ENCODE data around the gene SCIMP. TPM values are rescaled to one million over a fixed set of nuclear protein-coding genes. Genes with fewer than 3 reads are reported as not detected.

The SCIMP gene
- total and polyA plus RNA-seq, 7 donors: 0.60 to 15.5 (median 4.1) TPM

DNA sequence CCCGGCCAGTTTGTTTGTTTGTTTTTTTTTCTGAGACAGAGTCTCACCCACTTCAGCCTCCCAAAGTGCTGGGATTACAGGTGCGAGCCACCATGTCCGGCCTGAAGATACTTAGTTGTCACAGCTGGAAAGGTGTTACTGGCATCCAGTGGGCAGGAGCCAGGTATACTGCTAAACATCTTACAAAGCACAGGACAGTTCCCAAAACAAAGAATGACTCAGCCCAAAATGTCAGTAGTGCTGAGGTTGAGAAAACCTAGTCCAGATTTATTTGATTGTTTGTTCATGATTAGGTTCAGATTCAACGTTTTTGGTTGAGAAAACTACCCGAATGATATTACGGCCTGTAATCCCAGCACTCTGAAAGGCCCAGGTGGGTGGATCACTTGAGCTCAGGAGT lies 28.8 kb upstream of the SCIMP start:
- H3K4me1 ChIP-seq: no peaks in the 10 kb centered on the region
- TF ChIP-seq, protein P1, sequence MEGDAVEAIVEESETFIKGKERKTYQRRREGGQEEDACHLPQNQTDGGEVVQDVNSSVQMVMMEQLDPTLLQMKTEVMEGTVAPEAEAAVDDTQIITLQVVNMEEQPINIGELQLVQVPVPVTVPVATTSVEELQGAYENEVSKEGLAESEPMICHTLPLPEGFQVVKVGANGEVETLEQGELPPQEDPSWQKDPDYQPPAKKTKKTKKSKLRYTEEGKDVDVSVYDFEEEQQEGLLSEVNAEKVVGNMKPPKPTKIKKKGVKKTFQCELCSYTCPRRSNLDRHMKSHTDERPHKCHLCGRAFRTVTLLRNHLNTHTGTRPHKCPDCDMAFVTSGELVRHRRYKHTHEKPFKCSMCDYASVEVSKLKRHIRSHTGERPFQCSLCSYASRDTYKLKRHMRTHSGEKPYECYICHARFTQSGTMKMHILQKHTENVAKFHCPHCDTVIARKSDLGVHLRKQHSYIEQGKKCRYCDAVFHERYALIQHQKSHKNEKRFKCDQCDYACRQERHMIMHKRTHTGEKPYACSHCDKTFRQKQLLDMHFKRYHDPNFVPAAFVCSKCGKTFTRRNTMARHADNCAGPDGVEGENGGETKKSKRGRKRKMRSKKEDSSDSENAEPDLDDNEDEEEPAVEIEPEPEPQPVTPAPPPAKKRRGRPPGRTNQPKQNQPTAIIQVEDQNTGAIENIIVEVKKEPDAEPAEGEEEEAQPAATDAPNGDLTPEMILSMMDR (IDR thresholded peaks at IDR 0.05): no peak
- TF ChIP-seq POLR2A (IDR thresholded peaks at IDR 0.05) (no peak), EP300 (IDR thresholded peaks at IDR 0.05) (no peak), POLR2AphosphoS5 (IDR thresholded peaks at IDR 0.05) (no peak)
- 86 to 93% methylated on average over 6 of the region's 6 CpGs for WGBS, 2 donors

DNA sequence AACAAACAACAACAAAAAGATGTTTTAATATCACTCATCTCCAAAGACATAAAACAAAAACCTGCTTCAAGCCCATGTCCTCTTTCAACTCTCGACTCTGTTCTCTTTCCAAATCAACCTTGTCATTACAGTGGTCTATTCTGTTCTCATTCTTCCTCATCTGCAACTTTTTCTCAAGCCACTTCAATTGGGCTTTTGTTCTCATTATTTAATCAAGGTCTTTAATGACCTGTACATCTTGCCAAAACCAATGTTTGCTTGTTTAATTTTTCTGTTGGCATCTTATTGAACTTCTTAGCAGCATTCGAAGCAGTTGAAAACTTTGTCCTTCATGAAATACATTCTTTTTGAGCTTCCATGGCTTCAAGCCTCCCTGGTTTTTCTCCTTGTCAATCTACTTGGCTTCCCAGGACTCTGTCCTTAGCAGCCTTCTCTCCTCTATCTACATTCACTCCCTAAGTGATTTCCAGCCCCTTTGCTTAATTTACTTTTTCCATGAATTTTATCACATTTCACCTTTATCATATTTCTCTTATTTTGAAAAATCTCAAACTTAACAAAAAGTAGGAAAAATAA lies 27.8 kb upstream of the SCIMP start:
- WGBS, 2 donors: 18 to 49% methylated on average over 2 of the region's 2 CpGs
- intact Hi-C loops (cut with DNase I): no loop called here

More for the DNA sequence above, 28.8 kb upstream of the SCIMP start:
- no peaks in the 10 kb centered on the region for H3K27me3 ChIP-seq
- intact Hi-C loops (cut with DNase I): no loop called here
- no peak for DNase-seq
- H3K27ac ChIP-seq: no peak overlapping the region
- H3K9me3 ChIP-seq: no peaks in the 10 kb centered on the region
- H3K36me3 ChIP-seq: no peaks in the 10 kb centered on the region
- H3K4me3 ChIP-seq: no peak overlapping the region

DNA sequence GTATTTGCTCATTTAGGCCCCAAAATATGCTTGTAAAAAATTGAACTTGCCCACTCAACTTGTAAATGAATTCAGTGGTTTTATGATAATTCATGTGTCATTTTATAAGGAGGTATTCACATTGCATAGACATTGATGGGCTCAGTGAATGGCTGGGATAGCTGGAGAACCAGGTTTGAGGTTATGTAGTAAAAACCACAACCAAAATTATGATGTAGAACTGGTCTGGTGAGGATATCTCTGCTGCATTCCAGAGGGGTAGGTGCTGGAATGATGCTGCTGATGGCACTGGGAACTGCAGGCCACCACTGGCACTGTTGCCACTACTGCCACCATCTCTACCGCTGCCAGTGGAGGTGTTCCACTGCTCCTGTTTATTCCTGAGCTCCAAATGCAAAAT lies 25.9 kb upstream of the SCIMP start:
- H3K27me3 ChIP-seq: no peaks in the 10 kb centered on the region
- TF ChIP-seq POLR2A (IDR thresholded peaks at IDR 0.05): no peak
- no peak for TF ChIP-seq POLR2AphosphoS5 (IDR thresholded peaks at IDR 0.05)
- TF ChIP-seq, protein P1 (IDR thresholded peaks at IDR 0.05): no peak
- TF ChIP-seq EP300 (IDR thresholded peaks at IDR 0.05): no peak
- H3K4me3 ChIP-seq: no peak overlapping the region
- intact Hi-C loops (cut with DNase I): no loop called here
- 98% methylated on average over 1 of the region's 1 CpG for WGBS, 2 donors
- H3K4me1 ChIP-seq: no peaks in the 10 kb centered on the region
- H3K36me3 ChIP-seq: no peaks in the 10 kb centered on the region
- H3K27ac ChIP-seq: no peak overlapping the region
- DNase-seq: no peak
- no peaks in the 10 kb centered on the region for H3K9me3 ChIP-seq

More for the DNA sequence above, 27.8 kb upstream of the SCIMP start:
- H3K9me3 ChIP-seq: no peaks in the 10 kb centered on the region
- no peaks in the 10 kb centered on the region for H3K27me3 ChIP-seq
- no peak overlapping the region for H3K4me3 ChIP-seq
- H3K36me3 ChIP-seq: no peaks in the 10 kb centered on the region
- no peaks in the 10 kb centered on the region for H3K4me1 ChIP-seq
- DNase-seq: no peak
- TF ChIP-seq EP300 (IDR thresholded peaks at IDR 0.05): no peak
- TF ChIP-seq, protein P1 (IDR thresholded peaks at IDR 0.05): no peak
- no peak overlapping the region for H3K27ac ChIP-seq

DNA sequence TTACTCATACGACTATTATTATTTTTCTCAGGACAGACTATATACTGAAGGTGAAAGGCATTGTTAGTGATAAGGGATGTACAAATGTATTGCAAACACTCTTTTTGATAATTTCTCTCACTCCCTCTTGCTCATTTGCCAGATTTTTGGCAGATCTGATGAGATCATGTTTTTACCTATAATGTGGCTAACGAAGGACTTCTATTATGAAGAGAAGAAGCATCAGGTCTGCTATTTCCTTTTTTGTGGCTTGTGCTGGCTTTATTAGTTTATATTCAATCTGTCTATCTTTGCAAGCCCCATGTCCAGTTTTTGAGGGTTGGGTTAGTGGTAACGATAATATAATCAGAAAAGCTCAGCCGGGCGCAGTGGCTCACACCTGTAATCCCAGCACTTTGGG lies 22.5 kb upstream of the SCIMP start:
- H3K27me3 ChIP-seq: no peaks in the 10 kb centered on the region
- WGBS, 2 donors: 93% methylated on average over 5 of the region's 5 CpGs
- intact Hi-C loops (cut with DNase I): no loop called here
- no peak overlapping the region for H3K27ac ChIP-seq
- no peak overlapping the region for H3K4me3 ChIP-seq
- TF ChIP-seq EP300 (IDR thresholded peaks at IDR 0.05) (no peak), POLR2A (IDR thresholded peaks at IDR 0.05) (no peak), POLR2AphosphoS5 (IDR thresholded peaks at IDR 0.05) (no peak)
- TF ChIP-seq, protein P1 (IDR thresholded peaks at IDR 0.05): no peak
- H3K4me1 ChIP-seq: no peaks in the 10 kb centered on the region
- H3K9me3 ChIP-seq: no peaks in the 10 kb centered on the region
- no peak for DNase-seq
- H3K36me3 ChIP-seq: no peaks in the 10 kb centered on the region

DNA sequence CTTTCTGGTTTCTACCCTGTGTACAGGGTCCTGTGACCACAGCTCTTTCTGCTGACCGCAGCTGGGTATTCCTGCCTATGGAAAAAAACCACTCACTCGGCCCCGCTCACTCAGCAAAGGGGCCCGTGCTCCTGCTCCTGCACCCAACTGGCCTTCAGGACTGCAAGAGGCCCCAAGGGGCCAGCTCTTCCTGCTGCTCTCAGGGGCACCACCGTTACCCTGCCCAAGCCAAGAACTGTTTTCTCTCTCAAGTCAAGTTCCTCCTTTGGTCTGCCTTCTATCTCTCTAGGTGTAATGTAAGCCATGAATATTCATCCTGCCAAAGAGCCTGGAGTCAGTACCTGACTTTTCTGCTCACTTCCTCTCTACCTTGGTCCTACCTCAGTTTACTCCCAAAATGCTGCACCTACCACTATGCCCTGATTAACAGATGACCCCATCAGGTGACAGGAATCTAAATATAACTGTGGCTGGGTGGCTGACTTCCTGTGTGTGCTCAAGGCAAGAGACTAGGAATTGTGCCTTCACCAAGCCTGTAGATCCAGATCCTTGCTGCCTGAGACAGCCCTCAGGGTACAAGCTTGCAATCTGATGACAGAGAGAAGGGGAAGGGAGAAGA lies 20.4 kb upstream of the SCIMP start:
- intact Hi-C loops (cut with DNase I): no loop called here
- Histone ChIP-seq H3K27ac (no peak overlapping the region), H3K4me3 (no peak overlapping the region), H3K4me1 (no peaks in the 10 kb centered on the region), H3K9me3 (no peaks in the 10 kb centered on the region), H3K36me3 (no peaks in the 10 kb centered on the region), H3K27me3 (no peaks in the 10 kb centered on the region)
- 58 to 83% methylated on average over 5 of the region's 5 CpGs for WGBS, 2 donors
- no peak for TF ChIP-seq POLR2A (IDR thresholded peaks at IDR 0.05)
- TF ChIP-seq EP300 (IDR thresholded peaks at IDR 0.05): no peak
- TF ChIP-seq, protein P1 (IDR thresholded peaks at IDR 0.05): no peak
- no peak for TF ChIP-seq POLR2AphosphoS5 (IDR thresholded peaks at IDR 0.05)
- DNase-seq: no peak

Measured in sigmoid colon (tissue), 7 donors.